Measurements from ENCODE around the gene EIF3B. TPM values are rescaled to one million over a fixed set of nuclear protein-coding genes. Genes with fewer than 3 reads are reported as not detected.

Gene EIF3B
- total and polyA plus RNA-seq, 8 donors, result 91.4 to 168 (median 153) TPM

GRCh38 chr7:2409745-2410414 is 55.3 kb downstream of the EIF3B start:
- H3K36me3 ChIP-seq, result no peaks in the 10 kb centered on the region
- peaks cover 21 to 82% of the 10 kb centered on the region in 2 donors for H3K4me1 ChIP-seq
- no peak overlapping the region for H3K4me3 ChIP-seq
- intact Hi-C loops (cut with DNase I), result no loop called here
- no peaks in the 10 kb centered on the region for H3K9me3 ChIP-seq
- peak overlapping the region in 1 of 2 donors; percentile 56 for H3K27ac ChIP-seq
- H3K27me3 ChIP-seq, result no peaks in the 10 kb centered on the region
- DNase-seq (peak in 1 of 4 donors; percentile 53), ATAC-seq (no peak)
- no peak for TF ChIP-seq CTCF (IDR thresholded peaks at IDR 0.05)

- Histone ChIP-seq H3K9me3 (no peaks in the 10 kb centered on the region), H3K27ac (peak overlapping the region in 1 of 2 donors; percentile 56)
- intact Hi-C loops (cut with DNase I), result no loop called here
Measured at GRCh38 chr7:2411049-2411448, 56.4 kb downstream of the EIF3B start.

GRCh38 chr7:2411815-2412586 is 57.4 kb downstream of the EIF3B start:
- Histone ChIP-seq H3K4me1 (peaks cover 17 to 71% of the 10 kb centered on the region in 2 donors), H3K27ac (peak overlapping the region; percentile 46 to 56), H3K27me3 (no peaks in the 10 kb centered on the region), H3K9me3 (no peaks in the 10 kb centered on the region), H3K4me3 (no peak overlapping the region), H3K36me3 (no peaks in the 10 kb centered on the region)
- DNase-seq, result no peak
- peak; percentile 67 for ATAC-seq
- intact Hi-C loops (cut with DNase I), result no loop called here
- no peak for TF ChIP-seq CTCF (IDR thresholded peaks at IDR 0.05)

More at GRCh38 chr7:2411049-2411448, 56.4 kb downstream of the EIF3B start:
- no peak for DNase-seq
- Histone ChIP-seq H3K4me1 (peaks cover 17 to 71% of the 10 kb centered on the region in 2 donors), H3K27me3 (no peaks in the 10 kb centered on the region), H3K4me3 (no peak overlapping the region), H3K36me3 (no peaks in the 10 kb centered on the region)
- no peak for ATAC-seq
- TF ChIP-seq CTCF (IDR thresholded peaks at IDR 0.05), result no peak

GRCh38 chr7:2412587-2413201 is 58.1 kb downstream of the EIF3B start:
- Histone ChIP-seq H3K4me3 (no peak overlapping the region), H3K27ac (peak overlapping the region; percentile 46 to 56), H3K9me3 (no peaks in the 10 kb centered on the region), H3K4me1 (peaks cover 17 to 66% of the 10 kb centered on the region in 2 donors), H3K36me3 (no peaks in the 10 kb centered on the region), H3K27me3 (no peaks in the 10 kb centered on the region)
- peak in 1 of 4 donors; percentile 12 for DNase-seq
- no peak for TF ChIP-seq CTCF (IDR thresholded peaks at IDR 0.05)
- ATAC-seq, result peak; percentile 30
- intact Hi-C loops (cut with DNase I), result no loop called here

- ATAC-seq, result no peak
- H3K27me3 ChIP-seq, result no peaks in the 10 kb centered on the region
- H3K27ac ChIP-seq, result no peak overlapping the region
Measured at GRCh38 chr7:2416063-2416462, 61.4 kb downstream of the EIF3B start.

More at GRCh38 chr7:2416063-2416462, 61.4 kb downstream of the EIF3B start:
- no peaks in the 10 kb centered on the region for H3K9me3 ChIP-seq
- intact Hi-C loops (cut with DNase I), result no loop called here
- TF ChIP-seq CTCF (IDR thresholded peaks at IDR 0.05), result no peak
- H3K36me3 ChIP-seq, result no peaks in the 10 kb centered on the region
- no peak for DNase-seq
- no peak overlapping the region for H3K4me3 ChIP-seq
- peaks cover 12 to 40% of the 10 kb centered on the region in 2 donors for H3K4me1 ChIP-seq

All from left lung (tissue), 10 donors.